CD4-positive, alpha-beta T cell treated with Interleukin-21 for 1 hour (primary cell): ENCODE measurements around the gene MARCKS.

Experiments used
- DNase-seq: peaks from one replicate; pipeline ENCODE4 v3.0.0-alpha.2; 2020

The MARCKS gene

DNA sequence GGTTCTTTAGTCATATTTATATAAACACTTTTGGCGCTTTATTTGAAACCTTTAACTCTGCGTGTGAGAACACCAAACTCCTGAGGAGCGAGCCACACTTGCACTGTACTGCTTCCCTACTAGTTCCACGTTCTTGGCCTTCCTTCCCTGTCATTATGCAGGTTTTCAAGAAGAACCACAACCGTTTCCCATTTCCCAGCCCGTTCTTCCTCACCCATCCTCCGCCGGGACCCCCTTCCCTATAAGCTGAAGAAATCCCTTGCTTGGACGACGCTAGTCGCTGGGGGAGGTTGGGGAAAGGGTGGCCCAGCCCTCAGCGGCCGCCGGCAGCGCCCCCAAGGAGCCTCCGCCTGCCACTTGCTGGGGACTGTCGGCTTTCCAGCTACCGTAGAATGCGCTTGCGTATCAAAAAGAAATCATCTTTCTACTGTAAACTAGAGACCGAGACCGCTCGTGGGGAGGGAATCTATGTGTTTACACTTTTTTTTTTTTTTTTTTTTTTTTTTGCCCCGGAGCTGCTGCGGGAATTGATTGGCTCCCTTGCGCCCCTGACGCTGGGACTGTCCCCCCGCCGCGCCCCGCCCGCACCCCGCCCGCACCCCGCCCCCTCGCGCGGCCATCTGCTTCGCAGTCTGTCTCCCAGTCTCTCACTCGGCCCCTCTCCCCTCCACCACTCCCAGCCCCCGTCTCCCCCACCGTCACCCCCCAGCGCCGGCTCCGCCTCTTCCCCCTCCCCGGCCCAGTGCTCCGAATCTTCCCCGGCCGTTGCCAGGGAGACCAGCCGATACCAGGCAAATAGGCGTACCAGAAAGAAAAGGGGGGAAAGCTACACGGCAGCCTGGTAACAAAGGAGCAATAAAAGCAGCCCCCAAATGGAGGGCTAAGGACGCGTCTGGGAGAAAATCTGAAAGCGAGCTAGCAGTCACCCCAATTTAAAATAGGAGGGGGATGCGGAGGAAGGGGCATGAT is 2.3 kb upstream of the MARCKS start:
- DNase-seq, result peak; percentile 24

DNA sequence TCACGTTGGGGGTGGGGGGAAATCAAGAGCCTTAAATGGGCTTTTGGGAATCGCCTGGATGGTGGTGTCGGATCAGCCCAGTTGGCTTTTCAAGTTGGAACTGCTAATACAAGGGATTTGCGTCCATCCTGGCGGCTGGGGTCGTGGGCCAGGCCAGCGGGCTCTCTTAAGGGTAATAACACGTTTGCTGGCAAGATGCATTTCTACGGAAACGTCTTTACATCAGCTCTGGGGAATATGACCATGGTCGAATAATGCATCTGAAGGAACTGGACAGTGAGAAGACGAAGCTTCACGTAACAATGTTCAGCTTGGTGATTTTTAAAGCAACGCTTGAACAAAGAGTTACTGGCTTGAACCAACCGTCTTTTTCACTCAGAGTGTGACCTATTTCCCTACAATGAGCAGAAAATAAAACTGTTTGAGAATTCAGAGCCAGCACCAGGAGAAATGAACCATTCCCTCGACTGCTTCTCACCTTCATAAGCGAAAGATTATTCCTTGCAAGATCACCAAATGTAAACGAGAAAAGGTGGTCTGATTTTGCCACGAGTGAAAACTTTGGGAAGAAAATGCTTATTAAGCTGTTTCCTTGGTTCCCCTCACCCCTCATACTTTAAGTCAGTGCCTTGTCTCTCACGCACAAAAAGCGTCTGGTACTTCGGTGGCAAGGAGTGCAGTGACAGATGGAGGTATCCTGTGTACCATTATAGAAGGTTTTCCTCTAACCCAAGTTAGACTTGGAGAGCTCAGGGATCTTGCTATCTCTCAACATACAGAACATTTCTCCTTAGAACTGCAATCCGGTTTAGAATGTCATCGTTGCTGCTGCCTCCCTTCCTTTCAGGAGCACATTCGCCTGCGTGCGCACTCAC is 1.4 kb upstream of the MARCKS start:
- no peak for DNase-seq

DNA sequence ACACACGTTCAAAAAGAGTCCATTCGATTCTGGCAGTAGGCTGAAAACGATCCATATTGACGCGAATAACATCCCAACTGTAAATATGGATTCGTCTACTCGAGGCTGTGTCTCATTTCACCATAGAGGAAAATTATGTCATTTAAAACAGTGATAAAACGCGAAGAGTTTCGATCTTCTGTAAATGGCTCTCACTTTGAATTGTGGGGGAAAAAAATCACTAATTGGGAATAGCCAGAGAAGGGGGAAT is 845 bp upstream of the MARCKS start:
- DNase-seq, result no peak

DNA sequence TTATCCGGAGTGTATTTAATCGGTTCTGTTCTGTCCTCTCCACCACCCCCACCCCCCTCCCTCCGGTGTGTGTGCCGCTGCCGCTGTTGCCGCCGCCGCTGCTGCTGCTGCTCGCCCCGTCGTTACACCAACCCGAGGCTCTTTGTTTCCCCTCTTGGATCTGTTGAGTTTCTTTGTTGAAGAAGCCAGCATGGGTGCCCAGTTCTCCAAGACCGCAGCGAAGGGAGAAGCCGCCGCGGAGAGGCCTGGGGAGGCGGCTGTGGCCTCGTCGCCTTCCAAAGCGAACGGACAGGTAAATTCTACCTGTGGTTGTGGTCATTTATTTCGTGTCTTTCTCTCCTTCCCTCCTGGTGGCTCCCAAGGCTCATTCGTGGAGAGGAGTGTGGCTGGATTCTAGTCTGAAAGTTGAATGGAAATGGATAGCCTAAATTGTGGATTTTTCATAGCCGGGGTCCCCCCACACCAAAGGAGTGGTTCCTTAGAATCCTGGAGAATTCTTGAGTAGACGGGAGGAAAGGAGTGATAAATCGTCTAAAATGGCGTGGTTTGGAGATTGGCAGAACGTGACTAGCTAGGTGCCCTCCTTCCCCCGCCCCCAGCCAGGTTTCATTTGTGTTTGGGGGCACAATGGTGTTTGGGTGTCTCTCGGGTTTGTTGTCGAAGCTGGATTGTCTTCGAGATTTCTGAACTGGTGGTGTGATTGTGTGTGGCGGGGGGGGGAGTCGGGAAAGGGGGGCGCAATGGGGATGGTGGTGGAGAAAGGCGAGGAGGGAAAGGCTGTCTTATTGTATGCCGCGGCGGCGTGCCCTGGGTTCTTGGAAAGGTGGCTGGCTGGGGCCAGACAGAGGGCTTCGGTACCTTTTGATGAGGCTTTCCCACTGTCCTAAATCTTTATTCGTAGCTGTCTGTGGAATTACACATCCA is 673 bp downstream of the MARCKS start:
- no peak for DNase-seq

DNA sequence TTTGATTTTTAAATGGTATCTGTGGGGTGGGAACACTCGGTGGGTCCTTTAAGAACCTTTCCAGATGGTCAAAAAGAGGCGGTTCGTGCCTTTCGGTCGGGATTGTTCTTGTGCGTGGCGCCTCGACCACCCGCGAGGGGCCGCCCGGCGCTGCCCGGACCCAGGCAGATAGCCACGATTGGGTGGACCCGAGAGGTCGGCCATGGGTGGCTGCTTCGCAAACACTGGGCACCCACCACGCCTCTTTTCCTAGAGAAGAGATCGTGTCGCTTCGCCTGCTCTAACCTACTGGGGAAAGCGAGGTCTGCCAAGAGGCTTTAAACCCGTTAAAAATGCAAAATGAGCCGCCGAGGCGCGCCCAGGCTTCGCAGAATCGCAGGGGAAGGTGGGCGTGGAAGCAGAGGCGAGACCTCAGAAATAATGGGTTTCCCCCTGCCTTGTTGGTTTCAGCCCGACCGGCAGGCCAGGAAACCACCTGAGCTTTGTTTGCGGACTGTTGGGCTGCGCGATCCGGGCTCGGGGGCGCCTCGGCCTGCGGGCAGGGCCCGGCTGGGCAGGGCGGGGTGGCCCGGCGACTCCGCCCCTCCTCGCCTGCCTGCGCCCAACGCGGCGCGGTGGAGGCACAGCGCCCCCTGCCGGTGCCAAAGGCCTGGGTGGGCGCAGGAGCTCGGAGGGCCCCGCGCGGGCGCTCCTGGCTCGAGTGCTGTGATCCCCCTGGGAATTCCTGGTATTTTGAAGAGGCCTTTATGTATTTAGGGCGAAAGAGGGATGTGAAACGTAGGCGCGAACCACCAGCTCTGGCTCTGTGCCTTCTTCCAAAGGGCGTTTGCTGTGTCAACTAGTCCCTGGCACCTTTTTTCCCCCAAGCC is 1.6 kb downstream of the MARCKS start:
- DNase-seq, result peak; percentile 70

DNA sequence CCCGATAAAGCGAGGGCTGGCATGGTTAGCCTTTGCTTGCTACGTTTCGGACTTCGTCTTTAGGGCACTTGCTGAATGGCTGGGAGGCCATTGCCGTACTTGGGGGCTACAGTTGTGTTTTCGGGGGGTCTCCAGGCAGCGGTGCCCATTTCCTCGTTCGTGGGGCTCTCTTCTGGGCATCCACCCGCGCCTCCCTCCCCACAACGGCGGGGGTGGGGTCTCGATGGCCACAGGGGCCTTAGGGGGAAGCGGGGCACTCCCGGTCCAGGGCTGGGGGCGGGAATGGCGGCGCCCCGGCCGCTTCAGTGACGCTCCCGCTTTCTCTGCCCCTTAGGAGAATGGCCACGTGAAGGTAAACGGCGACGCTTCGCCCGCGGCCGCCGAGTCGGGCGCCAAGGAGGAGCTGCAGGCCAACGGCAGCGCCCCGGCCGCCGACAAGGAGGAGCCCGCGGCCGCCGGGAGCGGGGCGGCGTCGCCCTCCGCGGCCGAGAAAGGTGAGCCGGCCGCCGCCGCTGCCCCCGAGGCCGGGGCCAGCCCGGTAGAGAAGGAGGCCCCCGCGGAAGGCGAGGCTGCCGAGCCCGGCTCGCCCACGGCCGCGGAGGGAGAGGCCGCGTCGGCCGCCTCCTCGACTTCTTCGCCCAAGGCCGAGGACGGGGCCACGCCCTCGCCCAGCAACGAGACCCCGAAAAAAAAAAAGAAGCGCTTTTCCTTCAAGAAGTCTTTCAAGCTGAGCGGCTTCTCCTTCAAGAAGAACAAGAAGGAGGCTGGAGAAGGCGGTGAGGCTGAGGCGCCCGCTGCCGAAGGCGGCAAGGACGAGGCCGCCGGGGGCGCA is 2.4 kb downstream of the MARCKS start:
- DNase-seq, result no peak

DNA sequence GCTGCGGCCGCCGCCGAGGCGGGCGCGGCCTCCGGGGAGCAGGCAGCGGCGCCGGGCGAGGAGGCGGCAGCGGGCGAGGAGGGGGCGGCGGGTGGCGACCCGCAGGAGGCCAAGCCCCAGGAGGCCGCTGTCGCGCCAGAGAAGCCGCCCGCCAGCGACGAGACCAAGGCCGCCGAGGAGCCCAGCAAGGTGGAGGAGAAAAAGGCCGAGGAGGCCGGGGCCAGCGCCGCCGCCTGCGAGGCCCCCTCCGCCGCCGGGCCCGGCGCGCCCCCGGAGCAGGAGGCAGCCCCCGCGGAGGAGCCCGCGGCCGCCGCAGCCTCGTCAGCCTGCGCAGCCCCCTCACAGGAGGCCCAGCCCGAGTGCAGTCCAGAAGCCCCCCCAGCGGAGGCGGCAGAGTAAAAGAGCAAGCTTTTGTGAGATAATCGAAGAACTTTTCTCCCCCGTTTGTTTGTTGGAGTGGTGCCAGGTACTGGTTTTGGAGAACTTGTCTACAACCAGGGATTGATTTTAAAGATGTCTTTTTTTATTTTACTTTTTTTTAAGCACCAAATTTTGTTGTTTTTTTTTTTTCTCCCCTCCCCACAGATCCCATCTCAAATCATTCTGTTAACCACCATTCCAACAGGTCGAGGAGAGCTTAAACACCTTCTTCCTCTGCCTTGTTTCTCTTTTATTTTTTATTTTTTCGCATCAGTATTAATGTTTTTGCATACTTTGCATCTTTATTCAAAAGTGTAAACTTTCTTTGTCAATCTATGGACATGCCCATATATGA is 3.2 kb downstream of the MARCKS start:
- DNase-seq, result no peak

DNA sequence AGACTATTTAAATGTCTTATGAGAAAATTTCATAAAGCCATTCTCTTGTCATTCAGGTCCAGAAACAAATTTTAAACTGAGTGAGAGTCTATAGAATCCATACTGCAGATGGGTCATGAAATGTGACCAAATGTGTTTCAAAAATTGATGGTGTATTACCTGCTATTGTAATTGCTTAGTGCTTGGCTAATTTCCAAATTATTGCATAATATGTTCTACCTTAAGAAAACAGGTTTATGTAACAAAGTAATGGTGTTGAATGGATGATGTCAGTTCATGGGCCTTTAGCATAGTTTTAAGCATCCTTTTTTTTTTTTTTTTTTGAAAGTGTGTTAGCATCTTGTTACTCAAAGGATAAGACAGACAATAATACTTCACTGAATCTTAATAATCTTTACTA is 5.0 kb downstream of the MARCKS start:
- no peak for DNase-seq

DNA sequence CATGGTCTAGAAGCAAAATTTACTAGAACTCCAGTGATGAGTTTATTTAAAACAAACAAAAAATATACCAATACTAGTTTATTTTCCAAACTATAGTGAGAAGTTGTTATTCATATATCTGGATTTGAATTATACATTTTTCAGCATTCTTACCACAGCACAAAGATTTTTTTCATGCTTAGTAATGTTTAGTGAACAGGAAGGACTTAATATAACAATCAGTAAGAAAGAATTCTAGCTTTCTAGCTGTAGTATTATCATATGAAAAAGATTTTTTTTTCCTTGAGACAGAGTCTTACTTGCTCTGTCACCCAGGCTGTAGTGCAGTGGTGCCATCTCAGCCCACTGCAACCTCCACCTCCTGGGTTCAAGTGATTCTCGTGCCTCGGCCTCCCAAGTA is 13.8 kb downstream of the MARCKS start:
- DNase-seq, result no peak

DNA sequence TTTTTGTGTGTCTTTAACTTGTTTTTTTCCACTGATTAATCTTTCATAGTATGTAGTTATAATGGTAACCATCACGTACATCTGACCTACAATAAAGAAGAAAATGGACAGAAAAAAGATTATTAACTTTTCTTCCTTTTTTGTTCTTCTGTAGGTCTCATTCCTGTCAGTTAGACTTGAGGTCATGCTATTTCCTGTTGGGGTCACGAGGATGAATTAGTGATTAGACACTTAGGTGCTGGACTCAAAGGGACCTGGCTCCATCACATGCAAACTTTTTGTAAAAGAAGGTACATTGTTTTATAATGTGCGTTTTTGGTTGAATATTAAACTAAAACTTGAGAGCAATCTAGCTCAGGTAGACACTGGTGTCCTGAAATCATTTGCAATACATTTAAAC is 14.8 kb downstream of the MARCKS start:
- no peak for DNase-seq

DNA sequence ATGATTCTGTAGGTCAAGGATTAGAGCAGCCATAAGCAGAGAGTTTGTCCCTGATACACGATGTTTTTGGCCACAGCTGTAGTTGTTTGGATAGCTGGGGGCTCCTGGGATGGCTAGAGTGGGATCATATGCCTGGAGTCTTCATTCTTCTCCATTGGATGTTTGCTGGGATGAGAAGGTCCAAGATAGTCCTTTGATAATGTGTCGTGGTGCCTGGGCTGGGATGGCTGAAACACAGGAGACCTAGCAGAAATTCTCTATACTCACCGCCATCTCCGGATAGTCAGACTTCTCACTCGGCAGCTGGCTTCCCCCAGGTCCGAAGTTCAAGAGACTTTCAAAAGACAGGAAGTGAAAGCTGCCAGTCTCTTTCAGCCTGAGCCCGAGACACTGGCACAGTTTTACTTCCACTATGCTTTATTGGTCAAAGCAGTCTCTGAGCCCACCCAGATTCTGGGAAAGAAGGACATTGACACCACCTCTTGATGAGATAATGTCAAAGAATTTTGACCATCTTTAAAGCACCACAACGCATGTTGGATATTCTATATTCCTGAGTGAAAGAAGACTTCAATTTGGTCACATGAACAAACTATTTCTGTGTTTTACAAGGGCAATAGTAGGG is 16.0 kb downstream of the MARCKS start:
- DNase-seq, result peak; percentile 28

DNA sequence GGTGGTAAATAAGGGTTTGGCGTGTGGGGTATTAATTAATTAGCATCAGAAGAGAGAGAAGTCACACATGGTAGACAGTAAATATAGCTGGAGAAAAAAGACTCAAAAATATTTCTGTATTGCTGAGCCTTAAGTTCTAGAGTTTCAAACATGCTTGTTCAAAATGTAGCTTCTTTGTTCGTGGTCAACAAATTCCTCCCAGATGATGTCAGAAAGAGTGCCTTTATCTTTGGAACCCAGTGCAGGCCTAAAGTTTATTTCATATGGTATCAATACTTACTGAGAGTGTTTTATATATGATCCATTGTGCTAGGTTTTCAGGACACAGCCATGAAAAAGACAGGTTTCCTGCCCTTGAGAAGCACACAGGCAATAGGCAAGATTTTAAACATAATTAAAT is 18.3 kb downstream of the MARCKS start:
- DNase-seq, result no peak

DNA sequence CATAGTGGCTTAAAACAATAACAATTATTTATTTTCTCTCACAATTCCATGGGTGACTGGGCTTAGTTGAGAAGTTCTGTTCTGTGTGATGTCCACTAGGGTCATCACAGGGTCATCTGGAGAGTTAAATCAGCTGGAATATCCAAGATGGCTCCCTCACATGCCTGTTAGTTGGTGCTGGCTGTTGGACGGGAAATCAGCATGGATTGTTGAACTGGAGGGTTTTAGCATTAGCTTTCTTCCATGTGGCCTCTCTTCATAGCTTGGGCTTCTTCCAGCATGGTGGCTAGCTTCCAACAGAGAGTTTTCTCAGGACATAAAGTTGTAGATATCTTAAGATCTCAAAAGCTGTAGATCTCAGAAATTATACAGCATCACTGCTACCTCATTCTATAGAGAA is 19.6 kb downstream of the MARCKS start:
- no peak for DNase-seq

DNA sequence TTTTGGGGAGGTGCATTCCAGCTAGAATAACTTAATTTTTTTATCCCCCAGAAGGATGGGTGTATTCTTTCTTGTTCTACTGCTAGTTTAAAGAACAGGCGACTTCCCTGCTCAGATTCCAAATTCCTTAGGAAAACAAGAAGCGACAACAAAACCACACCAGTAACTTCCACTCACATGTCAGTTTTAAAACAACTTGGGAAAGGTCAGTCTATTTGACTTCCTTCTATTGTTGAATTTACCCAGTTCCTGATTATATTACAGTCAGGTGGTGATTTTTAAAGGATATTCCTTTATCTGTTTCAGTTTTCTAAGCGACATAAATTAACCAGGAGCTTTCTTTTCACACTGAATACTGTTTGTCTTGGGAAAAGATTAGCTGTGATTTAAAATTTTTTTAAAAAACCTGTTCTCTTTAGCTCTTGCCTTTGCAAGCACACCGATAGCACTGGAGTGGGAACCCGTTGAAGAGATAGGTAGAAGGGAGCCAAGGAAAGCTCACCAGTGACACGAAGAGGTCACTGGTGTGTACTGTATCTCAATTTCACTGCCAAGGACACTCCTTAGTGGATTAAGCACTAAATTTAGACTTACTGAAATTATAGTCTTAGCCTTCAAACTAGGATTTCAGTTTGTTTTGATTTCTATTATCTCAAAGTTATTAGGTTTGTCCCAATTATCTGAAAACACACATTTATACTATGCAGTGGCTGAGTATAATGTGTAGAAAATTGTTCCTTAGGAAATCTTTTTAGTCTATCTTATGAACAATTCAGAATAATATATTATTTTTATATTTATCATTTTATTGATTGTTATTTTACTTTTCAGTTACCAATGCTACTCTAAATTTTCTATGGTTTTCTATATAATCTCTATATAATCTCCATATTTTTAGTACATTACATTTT is 22.3 kb downstream of the MARCKS start:
- DNase-seq, result peak; percentile 2

DNA sequence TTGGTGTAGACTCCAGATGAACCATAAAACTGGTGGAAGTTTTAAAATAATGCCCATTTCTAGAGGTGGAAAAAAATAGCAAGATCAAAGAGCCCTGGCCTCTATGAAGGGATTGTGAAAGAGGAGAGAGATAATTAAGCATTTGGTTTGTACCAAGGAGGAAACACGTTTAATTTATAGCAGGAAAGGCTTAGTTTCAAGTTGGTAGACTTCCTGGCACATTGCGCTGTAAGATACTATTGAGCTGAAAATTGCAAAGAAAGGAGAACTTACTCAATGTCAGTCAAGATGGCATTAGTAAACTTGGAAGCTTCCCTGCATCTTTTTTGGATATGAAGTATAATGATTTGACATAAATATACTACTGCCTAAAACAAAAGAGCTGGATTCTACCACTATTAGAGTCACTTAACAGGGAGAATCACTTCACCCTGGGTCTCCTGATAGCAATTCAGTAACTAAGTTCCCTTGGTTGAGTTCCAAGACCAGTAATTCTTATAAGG is 24.4 kb downstream of the MARCKS start:
- no peak for DNase-seq

DNA sequence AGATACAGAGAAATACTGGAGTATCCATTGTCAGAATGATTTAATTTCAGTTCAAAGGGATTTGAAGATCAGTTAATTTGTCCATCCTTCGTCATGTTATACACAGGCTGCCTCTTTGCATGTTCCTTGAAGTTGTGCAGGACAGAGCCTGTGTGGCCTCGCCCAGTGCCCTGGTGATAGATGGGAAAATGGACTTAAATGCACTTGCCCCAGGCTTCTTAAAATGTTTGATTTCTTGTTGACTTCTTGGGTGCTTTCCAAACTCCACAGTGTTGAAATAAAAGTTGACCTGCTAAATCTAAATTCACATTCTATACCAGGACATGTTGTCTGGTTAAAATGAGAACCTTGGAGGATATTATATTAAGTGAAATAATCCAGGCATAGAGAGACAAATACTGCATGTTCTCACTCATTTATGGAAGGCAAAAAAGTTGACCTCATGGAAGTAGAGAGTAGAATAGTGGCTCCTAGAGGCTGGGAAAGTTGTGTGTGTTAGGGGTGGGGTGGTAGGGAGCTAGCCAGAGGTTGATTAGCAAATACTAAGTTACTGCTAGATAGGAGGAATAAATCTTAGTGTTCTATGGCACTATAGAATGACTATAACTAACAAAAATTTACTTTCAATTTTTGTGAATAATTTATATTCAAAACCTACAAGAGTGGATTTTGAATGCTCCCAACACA is 25.3 kb downstream of the MARCKS start:
- no peak for DNase-seq

DNA sequence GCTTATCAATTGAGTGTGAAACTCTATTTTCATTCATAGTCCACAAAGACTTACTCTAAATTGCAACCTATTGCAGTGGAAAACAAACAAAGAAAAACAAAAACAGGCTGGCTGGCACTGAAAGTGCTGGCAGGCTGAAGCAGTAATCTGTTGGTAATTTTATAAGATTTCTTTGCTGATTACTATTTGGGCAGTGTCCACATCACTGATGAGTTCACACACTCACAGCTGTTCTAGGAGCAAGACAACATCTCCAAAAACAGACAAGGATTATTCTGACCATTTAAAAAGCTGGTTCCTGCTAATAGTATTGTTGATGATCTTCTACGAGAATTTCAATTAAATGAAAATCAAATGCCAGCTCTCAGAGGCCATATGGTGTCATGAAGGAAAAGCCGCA is 26.9 kb downstream of the MARCKS start:
- DNase-seq, result no peak

DNA sequence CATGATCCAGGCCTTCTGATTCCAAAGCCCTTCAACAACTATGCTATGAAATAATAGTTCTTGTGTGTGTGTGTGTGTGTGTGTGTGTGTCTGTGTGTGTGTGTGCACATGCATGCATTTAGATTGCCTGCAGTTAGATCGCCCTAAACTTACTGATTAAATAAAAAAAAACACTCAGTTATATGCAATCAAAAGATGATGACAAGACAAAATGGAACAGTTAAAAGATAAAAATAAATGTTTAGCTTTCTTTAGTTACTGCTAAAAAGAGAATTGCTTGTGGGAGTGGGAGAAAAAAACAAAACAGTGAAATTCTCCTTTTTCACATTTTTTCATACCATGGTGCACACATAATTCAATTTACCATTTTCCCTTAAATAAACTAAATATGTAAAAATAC is 29.4 kb downstream of the MARCKS start:
- no peak for DNase-seq
